NT2/D1 (cell line): Measurements from ENCODE around the gene CXorf38.
"Not testable (repeated sequence)": the region's sequence is repeated elsewhere in the genome, so short reads cannot be mapped to it uniquely, and the experiment has no call there.

Source experiments
- YY1 ChIP-seq: IDR thresholded peaks from 2 replicates; pipeline ENCODE4 v1.6.1; 2011; ENCODE audit not compliant: insufficient read length, insufficient read depth
- ZNF274 ChIP-seq: IDR thresholded peaks from 2 replicates; pipeline ENCODE4 v1.6.1; 2011; ENCODE audit warnings: mild to moderate bottlenecking, low read depth, low read length

DNA sequence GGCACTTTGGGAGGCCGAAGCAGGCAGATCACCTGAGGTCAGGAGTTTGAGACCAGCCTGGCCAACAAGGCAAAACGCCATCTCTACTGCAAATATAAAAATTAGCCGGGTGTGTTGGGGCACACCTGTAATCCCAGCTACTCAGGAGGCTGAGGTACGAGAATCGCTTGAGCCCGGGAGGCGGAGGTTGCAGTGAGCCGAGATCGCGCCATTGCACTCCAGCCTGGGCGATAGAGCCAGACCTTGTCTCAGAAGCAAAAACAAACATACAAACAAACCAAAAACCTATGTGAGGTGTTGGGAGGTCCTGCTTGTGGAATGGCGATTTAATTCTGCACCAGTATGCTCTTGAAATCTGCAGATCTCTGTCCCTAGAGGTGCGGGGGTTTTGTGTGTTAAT lies 65.2 kb downstream of the CXorf38 start:
- not testable (repeated sequence) for TF ChIP-seq YY1, ZNF274
